Epithelial cell of prostate (primary cell): ENCODE results near the gene ILF2.
"Not testable (repeated sequence)": the region's sequence is repeated elsewhere in the genome, so short reads cannot be mapped to it uniquely, and the experiment has no call there.

ENCODE experiments used
- DNase-seq: peaks from one replicate; pipeline ENCODE4 v3.0.0-alpha.2; 2011; ENCODE audit warnings: low read depth, low spot score
- H3K27ac ChIP-seq: fragments of 450-650 bp; 2 replicates; pipeline ENCODE4 v1.5.1; 2017; ENCODE audit warnings: mild to moderate bottlenecking

ILF2 gene

DNA sequence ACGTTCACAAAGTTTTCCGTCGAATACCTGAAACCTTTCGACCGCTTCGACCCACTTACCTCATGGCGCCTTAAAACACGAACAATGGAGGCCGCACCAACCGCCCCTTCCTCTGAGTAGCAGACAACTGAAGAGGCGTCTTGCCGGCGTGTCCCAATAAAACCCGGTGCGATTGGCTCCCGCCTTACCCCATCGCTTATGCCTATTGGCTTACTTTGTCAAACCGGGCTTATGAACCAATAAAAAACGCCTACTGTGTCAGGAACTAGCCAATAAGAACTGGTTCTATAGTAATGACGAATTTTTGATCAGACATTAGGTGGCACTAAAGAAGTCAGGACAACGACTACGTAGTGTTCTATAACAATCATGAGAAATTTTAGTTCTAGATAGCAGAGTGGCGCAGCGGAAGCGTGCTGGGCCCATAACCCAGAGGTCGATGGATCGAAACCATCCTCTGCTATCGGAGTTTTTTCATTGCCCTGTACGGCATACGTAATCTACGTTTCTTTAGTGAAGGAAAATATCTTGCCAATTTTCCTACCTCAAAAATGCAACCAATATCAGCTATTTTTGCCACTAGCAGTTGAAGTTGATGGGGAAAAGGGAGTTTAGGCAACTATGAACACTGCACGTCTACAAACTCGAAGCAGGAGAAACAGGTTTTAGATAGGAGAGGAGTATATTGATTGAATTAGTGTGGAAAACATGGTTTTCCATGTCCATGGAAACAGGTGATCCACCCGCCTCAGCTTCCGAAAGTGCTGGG lies at the start of gene ILF2:
ILF2 (minus strand) TSS at position 135 of the 769 bp plus-strand sequence; CDS start at position 64, 71 bp downstream.
- peak within 1 kb of the TSS; percentile 83 for H3K27ac ChIP-seq

DNA sequence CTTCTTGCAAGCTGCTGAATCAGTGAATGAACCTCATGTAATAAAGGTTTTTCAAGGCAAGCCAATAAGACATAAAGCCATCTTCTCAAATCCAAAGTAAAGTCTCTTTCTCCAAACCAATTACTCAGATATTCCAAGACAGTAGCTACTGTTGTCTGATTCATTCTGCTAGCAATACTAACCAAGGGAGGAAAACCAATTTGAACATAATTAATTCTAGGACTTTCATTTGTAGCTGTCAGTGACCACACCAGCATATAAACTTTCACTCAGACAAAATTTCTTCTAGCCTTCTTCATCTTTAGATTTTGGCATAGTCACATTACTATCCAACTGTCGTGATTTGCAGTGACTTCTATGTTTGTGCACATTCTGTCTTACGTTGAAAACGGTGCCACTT lies 46.5 kb upstream of the ILF2 start:
- DNase-seq = no peak

More for the DNA sequence above, at the start of gene ILF2:
- peak; percentile 99 for DNase-seq

DNA sequence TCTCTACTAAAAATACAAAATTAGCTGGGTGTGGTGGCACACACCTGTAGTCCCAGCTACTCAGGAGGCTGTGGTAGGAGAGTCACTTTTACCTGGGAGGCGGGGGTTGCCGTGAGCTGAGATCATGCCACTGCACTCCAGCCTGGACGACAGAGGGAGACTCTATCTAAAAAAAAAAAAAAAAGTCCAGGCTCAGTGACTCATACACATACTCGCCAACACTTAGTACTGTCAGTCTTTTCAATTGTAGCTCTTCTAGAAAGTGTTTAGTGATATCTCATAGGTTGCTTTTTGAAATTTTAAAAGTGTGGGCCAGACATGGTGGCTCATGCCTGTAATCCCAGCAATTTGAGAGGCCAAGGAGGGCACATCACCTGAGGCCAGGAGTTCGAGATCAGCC lies 45.4 kb upstream of the ILF2 start:
- not testable (repeated sequence) for H3K27ac ChIP-seq, DNase-seq

More for the DNA sequence above, 46.5 kb upstream of the ILF2 start:
- no peak overlapping the region for H3K27ac ChIP-seq

DNA sequence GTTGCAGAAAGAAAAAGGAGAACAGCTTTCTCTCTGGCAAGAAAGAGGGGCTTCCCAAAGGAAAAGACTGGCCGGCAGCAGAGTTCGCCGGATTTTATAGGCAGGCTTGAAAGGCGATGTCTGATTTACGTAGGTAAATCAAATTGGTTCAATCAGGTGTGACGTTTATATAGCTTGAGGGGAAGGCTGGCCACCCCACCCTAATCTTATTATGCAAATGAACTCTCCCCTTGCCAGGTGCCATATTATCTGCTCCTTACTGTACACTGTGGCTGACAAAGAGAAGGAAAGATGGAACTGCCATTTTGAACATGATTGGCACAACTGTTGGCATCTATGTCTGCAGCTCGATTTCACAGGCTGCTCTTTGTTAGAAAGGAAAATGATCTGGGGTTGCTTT lies 40.2 kb upstream of the ILF2 start:
- no peak overlapping the region for H3K27ac ChIP-seq
- no peak for DNase-seq

DNA sequence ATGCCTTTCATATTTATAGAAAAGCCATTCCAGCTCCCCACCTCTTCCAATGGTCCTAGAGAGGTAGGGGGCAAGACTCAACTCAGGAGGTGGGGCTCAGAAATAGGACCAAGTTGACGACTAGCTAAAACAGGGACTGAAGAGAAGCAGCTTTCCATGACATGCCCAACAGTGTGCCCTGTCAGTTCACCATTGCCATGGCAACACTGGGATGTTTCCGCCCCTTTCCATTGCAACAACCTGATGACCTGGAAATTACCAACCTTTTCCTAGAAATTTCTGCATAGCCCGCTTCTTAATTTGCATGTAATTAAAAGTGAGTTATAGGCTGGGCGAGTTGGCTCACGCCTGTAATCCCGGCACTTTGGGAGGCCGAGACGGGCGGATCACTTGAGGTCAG lies 34.7 kb upstream of the ILF2 start:
- DNase-seq = no peak
- H3K27ac ChIP-seq = no peak overlapping the region

DNA sequence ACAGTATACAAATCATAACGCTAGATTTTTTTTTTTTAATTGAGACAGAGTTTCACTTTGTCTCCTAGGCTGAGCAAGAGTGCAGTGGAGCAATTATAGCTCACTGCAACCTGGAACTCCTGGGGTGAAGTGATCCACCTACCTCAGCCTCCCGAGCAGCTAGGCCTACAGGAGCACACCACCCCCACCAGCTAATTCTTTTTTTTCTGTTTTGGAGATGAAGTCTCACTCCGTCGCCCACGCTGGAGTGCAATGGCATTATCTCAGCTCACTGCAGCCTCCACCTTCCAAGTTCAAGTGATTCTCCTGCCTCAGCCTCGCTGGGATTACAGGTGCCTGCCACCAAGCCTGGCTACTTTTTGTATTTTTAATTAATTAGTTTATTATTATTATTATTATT lies 29.0 kb upstream of the ILF2 start:
- H3K27ac ChIP-seq = no peak overlapping the region
- no peak for DNase-seq

DNA sequence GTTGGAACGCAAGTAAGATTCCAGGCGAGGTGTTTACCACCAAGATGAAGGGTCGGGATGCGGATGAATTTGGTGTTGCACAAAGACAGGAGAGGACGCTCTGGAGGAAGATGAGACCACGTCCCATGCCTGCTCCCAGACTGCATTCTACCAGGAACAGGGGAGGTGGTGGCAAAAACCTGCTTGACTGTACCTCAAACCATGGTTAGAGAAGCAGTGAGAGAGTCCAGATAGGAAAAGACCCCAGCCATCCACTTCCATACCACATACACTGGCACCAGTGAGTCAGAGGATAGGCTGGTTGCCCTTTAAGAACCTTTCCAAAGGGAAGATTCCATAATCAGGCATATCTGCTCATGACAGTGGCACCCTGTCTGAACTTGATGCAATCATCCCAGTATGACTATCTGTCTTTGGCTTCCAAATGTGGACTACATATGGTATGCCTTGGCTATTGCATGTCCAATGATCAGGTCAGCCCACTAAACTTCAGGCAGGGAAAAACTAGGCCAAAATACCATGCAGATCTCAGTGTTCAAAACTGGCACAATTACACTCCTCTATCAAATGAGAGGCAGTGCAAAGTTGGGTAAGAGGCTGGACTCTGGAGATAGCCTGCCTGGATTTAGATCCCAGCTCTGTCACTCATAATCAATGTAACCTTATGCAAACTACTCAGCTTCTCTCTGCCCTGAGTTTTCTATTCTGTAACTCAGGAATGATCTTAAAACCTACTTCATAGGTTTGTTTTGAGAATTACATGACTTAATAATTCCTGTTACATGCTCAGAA lies 28.3 kb upstream of the ILF2 start:
- no peak overlapping the region for H3K27ac ChIP-seq
- DNase-seq = no peak

DNA sequence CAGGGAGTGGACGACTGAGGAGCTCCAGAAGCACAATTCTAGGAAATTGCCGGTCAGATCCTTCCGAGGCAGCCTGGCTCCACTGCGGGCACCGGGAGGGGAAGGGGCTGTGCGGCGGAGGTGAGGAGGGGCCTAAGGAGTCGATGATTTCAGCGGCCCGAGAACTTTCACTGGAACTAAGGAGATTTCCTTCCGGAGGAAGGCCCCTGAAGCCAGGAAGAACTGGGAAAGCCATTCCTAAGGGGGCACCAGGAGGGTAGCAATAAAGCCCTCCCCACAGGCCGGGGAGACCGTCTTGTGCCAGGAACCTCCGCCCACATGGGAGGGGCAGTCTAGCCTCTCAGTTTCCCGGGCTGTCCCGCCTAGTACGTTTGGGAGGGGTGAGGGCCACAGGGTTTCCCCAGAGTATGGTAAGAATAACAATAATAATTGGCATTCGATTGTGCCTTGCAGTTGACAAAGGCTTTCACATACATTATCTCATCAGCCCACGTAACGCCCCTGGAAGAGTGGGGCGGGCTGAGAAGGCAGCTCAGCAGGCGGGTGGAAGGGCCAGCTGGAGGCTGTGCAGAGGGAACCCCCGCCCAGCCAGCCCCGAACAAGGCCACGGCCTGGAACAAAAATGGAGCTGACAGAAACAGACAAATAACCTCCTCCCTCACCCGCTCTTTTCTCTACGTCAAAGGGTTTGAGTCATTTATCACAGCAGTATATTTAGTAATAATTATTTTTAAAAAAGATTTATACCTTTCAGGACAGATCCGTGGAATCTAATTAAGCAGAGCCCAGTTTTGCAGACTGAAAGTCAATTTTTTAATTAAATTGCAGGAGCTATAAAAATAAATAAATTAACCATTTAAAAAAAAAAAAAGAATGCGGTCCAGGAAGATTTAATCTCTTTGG lies 27.5 kb upstream of the ILF2 start:
- no peak for DNase-seq
- H3K27ac ChIP-seq = no peak overlapping the region

DNA sequence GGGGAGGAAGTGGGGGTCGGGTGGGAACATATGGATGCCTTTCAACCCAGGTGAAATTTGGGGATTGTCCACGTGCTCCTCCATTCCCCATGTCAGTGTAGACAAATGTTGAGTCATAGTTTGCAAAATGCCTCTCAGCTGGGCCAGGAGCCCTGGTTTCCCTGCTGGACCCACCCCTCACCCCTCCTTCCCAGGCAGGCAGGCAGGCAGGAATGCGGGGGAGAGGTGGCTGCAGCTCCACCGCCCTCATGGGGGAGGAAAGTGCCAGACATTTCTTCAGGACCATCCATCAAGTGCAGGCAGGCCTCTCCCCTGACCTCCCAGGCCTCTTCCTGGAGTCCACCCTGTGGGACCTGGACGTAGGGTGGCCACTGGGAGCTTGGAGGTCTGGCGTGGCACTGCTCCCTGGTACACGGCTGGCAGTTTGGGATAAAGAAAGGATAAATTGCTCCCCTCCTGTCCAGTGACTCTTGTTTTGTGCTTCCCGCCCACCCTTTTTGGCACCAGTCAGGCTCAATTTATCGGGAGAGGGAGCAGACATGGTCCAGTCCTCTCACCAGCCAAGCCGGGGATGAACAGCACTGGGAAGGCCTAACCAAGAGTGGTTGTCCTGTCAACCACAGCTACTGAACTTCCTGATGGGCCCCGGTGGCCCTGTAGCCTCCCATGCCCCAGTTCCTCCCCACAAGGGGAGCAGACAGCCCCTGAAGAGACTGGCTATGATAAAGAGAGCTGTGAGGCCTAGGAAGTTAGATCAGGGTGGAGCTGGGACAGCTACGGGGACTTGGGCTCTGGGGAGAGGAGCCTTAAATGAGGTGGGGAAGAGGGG lies 26.6 kb upstream of the ILF2 start:
- DNase-seq = no peak
- H3K27ac ChIP-seq = no peak overlapping the region

DNA sequence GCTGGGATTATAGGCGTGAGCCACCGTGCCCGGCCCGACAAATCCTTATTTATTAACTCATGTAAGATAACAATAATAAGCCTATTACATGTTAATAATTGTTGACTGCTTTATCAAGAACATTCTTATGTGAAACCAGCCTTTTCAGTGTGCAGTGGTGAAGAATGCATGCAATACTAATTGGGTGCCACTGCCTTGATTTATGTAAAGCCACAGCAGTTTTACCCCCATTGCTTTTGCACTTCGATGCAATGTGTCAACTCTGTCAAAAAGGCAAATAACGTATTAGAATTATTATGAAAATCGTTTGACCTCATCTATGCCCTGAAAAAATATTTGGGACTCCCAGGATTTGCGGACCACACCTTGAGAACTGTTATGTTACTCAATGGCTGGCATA lies 25.9 kb upstream of the ILF2 start:
- H3K27ac ChIP-seq = no peak overlapping the region
- no peak for DNase-seq

DNA sequence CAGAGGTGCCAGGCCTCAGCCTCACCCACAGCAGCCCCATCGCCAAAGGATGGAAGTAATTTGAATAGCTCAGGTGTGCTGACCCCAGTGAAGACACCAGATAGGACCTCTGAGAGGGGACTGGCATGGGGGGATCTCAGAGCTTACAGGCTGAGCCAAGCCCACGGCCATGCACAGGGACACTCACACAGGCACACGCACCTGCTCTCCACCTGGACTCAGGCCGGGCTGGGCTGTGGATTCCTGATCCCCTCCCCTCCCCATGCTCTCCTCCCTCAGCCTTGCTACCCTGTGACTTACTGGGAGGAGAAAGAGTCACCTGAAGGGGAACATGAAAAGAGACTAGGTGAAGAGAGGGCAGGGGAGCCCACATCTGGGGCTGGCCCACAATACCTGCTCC lies 22.7 kb upstream of the ILF2 start:
- no peak for DNase-seq
- H3K27ac ChIP-seq = no peak overlapping the region

DNA sequence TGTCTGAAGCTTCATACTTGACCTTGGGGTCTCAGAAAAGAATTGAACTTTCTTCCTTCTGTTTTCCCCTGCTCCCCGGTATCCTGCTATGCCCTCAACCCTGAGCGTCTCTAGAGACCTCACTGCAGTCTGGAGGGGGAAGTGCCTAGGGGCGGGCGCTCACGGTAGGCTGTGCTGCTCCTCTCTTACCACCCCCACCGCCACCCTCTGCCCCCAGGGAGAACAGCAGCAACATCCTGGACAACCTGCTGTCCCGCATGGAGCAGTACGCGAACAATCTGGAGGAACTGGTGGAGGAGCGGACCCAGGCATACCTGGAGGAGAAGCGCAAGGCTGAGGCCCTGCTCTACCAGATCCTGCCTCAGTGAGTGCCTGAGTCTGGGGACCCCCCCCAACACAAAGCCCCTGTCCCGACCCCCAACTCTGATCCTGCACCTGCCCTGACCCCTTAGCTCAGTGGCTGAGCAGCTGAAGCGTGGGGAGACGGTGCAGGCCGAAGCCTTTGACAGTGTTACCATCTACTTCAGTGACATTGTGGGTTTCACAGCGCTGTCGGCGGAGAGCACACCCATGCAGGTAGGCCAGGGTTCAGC lies 18.0 kb upstream of the ILF2 start:
- no peak for DNase-seq
- H3K27ac ChIP-seq = no peak overlapping the region

DNA sequence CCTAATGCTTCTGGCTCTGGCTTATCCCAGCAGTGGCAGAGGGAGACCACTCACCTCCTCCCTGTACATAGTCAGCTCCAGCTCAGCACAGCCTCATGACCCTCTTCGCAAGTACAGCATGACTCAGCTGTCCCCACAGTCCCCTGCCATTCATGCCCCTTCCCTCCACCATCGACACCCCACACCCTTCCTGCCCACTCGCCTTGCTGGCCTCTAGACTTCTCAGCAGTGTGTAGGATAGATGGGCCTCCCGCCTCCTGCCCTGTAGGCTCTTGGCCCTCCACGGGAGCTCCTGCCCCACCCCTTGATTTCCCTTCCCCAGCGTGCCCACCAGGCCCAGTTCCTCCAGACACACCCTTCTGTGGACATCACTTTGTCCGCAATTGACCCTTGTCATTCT lies 17.5 kb upstream of the ILF2 start:
- no peak overlapping the region for H3K27ac ChIP-seq
- no peak for DNase-seq

DNA sequence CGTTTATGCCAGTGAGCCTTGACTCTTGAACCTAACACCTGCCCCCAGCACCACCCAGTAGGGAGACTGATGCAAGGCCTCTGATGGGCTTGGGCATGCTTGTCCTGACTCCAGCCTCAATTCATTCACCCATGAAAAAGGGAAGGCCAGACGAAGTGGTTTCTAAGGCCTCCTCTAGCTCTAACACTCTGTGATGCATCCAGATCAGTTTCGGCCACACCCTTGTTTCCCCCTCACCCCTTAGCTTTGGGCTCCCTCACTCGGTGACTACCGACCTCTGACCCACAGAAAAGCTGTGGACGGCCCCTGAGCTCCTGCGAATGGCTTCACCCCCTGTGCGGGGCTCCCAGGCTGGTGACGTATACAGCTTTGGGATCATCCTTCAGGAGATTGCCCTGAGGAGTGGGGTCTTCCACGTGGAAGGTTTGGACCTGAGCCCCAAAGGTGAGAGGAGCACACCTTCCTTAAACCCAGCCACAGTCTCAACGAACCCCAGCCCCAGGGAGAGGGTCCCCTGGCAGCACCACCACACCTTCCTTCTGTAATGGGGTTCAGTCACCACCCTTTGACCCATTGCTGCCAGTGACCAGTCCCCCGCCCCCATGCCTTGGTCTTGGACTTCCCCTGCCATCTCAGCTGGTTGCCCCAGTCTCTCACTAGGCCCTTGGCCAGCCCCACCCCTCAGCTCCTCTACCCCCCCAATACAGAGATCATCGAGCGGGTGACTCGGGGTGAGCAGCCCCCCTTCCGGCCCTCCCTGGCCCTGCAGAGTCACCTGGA lies 16.7 kb upstream of the ILF2 start:
- no peak for DNase-seq
- H3K27ac ChIP-seq = no peak overlapping the region

DNA sequence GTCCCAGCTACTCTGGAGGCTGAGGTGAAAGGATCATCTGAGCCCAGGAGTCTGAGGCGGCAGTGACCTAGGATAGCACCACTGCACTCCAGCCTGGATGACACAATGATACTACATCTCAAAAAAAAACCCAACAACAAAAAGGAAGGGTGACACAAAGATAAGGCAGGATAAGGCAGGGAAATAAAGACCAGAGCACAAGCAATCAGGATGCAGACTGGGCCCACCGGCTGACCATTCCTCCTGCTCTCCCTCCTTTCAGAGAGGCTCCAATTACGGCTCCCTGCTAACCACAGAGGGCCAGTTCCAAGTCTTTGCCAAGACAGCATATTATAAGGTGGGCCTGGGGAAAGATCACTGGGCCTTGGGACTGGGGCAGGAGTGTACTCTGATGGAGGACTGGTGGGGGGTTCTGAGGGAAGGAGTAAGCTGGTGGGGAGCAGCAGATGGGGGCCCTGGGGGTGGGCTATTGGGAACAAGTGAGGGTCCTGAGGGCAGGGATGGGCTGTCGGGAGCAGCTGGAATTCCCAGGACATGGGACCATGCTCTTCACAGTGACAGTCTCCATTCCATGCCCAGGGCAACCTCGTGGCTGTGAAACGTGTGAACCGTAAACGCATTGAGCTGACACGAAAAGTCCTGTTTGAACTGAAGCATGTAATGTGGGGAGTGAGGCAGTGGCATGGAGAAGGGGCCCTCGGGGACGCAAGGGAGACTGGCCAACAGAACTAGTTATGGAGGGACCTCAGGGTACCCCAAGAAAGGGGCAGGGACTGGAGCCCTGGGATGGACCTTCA lies 14.9 kb upstream of the ILF2 start:
- no peak overlapping the region for H3K27ac ChIP-seq
- DNase-seq = no peak

DNA sequence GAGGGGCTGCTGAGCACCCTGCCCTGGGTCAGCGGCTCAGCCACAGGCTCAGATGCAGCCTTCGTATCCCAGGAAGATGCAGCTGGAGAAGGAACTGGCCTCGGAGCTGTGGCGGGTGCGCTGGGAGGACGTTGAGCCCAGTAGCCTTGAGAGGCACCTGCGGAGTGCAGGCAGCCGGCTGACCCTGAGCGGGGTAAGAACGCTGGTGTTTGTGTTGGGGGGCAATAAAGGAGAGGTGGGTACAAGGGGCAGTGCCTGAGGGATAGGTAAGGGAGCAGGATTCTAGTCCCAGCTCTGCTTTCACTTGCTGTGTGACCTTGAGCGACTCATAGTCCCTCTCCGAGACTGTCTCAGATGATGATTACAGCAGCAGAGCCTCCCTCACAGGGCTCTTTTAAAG lies 14.1 kb upstream of the ILF2 start:
- H3K27ac ChIP-seq = no peak overlapping the region
- no peak for DNase-seq

DNA sequence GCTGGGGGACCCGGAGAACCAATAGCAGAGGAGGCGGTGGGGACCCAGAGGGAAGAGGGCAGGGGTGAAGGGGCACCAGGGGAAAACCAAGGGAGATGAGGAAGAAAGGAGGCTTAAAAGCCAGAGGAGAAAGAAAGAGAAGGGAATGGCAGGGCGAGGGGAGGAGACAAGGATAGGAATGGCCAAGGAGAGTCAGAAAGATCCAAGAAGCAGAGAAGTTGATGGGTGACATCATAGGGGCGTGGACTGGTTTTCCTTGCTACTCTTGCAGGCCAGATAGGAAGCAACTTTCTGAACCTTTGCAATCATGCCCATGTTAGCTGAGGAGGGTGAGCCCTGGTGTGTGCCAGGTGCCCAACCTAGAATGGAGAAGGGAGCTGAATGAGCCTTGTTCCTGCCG lies 13.1 kb upstream of the ILF2 start:
- no peak for DNase-seq
- no peak overlapping the region for H3K27ac ChIP-seq

DNA sequence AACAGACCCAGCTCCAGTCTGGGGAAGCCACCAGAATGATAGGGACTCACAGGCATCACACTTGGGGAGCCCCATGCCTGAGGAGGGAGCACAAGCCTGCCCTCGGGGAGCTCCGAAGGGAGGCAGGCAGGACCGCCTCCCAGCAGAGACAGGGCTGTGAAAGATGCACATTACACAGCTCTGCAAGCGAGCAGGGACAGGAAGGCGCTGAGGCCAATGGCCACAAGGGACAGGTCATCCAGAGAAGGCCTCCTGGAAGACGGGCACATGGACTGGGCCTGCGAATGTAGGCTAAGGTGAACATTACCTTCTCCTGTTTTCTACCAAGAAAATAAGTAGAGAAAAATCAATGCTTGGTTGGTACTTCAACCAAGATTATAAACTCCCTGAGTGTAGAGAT lies 11.9 kb upstream of the ILF2 start:
- DNase-seq = no peak
- no peak overlapping the region for H3K27ac ChIP-seq
